ENCODE results near the gene SARM1. TPM values are rescaled to one million over a fixed set of nuclear protein-coding genes. Genes with fewer than 3 reads are reported as not detected.

Gene SARM1
- total RNA-seq, 1 experiment from 2014 or later = 5.1 TPM

GRCh38 chr17:28369684-28370034 is 1.8 kb upstream of the SARM1 start:
- H3K14ac ChIP-seq (ENCODE audit: insufficient read depth, low read length) = no peak overlapping the region
- no peak overlapping the region for H3K4ac ChIP-seq (ENCODE audit: low read depth, low read length)
- H3K27me3 ChIP-seq (ENCODE audit: insufficient read depth, low read length) = peaks cover 12% of the 10 kb centered on the region; the same call in 1 of the 2 replicates
- Mint-ChIP-seq H3K9me3 (no peaks in the 10 kb centered on the region; a peak in 2 of 5 replicates), H3K27ac (no peak overlapping the region), H3K27me3 (ENCODE audit: low read depth) (peaks cover 27% of the 10 kb centered on the region), H3K4me1 (peaks cover 14 to 21% of the 10 kb centered on the region in 2 experiments), H3K36me3 (ENCODE audit: insufficient read depth in 1 of 3, low read depth in 3 of 3) (peaks cover 0 to 6% (median 2%) of the 10 kb centered on the region in 3 experiments; a peak in 3 of 7 replicates), H3K4me3 (no peak overlapping the region)
- no peak overlapping the region for H3K27ac ChIP-seq (ENCODE audit: insufficient read length, low read depth, low read length)
- peak; percentile 53 for DNase-seq
- no peak overlapping the region for H3K23ac ChIP-seq (ENCODE audit: insufficient read length, low read depth, low read length)
- WGBS (ENCODE audit: extremely low coverage, insufficient read length, low lambda C conversion rate) = no CpG with 5 or more reads among the region's 10 CpGs
- no peaks in the 10 kb centered on the region for H3K79me2 ChIP-seq (ENCODE audit: insufficient read depth, low read length)
- no peak overlapping the region for H3K9ac ChIP-seq (ENCODE audit: extremely low read depth, insufficient read length, low read length)
- no peak overlapping the region for H2BK5ac ChIP-seq (ENCODE audit: insufficient read length, low read length)
- no peak overlapping the region for H2BK20ac ChIP-seq (ENCODE audit: low read depth, low read length, poor library complexity, severe bottlenecking)
- H2BK120ac ChIP-seq (ENCODE audit: low read depth, low read length, poor library complexity, severe bottlenecking) = no peak overlapping the region
- peaks cover 2% of the 10 kb centered on the region for H4K20me1 ChIP-seq (ENCODE audit: control insufficient read depth, insufficient read depth, insufficient read length)
- H3K56ac ChIP-seq (ENCODE audit: insufficient read length, low read depth, low read length) = no peak overlapping the region
- H3K79me1 ChIP-seq (ENCODE audit: insufficient read depth, low read depth, low read length, poor library complexity, severe bottlenecking) = no peaks in the 10 kb centered on the region
- H3K23me2 ChIP-seq (ENCODE audit: insufficient read length, low read depth, low read length, poor library complexity, severe bottlenecking) = peaks cover 10% of the 10 kb centered on the region
- H3K4me1 ChIP-seq (ENCODE audit: insufficient read depth, low read length) = peaks cover 2% of the 10 kb centered on the region; the same call in 1 of the 2 replicates
- TF ChIP-seq, protein P1, sequence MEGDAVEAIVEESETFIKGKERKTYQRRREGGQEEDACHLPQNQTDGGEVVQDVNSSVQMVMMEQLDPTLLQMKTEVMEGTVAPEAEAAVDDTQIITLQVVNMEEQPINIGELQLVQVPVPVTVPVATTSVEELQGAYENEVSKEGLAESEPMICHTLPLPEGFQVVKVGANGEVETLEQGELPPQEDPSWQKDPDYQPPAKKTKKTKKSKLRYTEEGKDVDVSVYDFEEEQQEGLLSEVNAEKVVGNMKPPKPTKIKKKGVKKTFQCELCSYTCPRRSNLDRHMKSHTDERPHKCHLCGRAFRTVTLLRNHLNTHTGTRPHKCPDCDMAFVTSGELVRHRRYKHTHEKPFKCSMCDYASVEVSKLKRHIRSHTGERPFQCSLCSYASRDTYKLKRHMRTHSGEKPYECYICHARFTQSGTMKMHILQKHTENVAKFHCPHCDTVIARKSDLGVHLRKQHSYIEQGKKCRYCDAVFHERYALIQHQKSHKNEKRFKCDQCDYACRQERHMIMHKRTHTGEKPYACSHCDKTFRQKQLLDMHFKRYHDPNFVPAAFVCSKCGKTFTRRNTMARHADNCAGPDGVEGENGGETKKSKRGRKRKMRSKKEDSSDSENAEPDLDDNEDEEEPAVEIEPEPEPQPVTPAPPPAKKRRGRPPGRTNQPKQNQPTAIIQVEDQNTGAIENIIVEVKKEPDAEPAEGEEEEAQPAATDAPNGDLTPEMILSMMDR (conservative IDR thresholded peaks at IDR 0.05) = no peak
- no peaks in the 10 kb centered on the region for H3K9me3 ChIP-seq (ENCODE audit: control insufficient read depth, low read depth, low read length)
- no peak overlapping the region for H3K18ac ChIP-seq (ENCODE audit: insufficient read length, low read depth, low read length)
- H4K8ac ChIP-seq (replicated peaks; ENCODE audit: insufficient read length, low read depth, low read length) = no peak overlapping the region
- H2AFZ ChIP-seq (ENCODE audit: low read length) = no peak overlapping the region
- H4K5ac ChIP-seq (ENCODE audit: insufficient read length, low read depth, low read length) = no peak overlapping the region
- no peak overlapping the region for H2BK15ac ChIP-seq (ENCODE audit: low read depth, low read length)
- no peak overlapping the region for H3K4me2 ChIP-seq (ENCODE audit: insufficient read depth, insufficient read length, low read length)
- no peak overlapping the region for H4K91ac ChIP-seq (ENCODE audit: insufficient read length, low read depth, low read length)
- no peak overlapping the region for H3T11ph ChIP-seq (ENCODE audit: low read length)
- no peak overlapping the region for H2BK12ac ChIP-seq (ENCODE audit: insufficient read length, low read depth, low read length)
- H2AK5ac ChIP-seq (ENCODE audit: insufficient read length, low read length) = no peak overlapping the region

Measured in H9 (cell line).